ENCODE data around the gene CLSTN2.

CLSTN2 gene

DNA sequence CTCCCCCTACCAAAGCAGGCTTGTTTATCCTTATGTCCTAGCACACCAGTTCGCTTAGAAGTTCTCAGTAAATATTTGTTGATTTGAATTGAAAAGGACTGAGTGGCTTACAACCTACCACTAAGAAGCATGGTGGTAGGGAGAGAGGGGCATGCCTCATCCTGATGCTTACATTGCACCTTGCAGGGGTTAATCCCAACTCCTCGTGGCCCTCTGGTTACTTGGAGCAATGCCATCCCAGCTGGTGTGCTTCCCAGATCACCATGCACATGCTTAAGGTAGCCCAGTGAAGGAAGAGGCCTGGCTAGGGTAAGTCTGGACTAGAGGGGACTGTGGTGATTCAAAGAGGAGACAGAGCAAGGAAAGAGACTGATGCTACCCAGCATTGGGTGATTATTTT is 253.3 kb downstream of the CLSTN2 start:
- Histone ChIP-seq H3K9me3 (replicated peaks in 1 of 11) (peaks cover 0 to 4% (median 0%) of the 10 kb centered on the region in 11 experiments; a peak in 3 of 22 replicates), H3K4me2 (no peak overlapping the region), H3K4me1 (no peaks in the 10 kb centered on the region), H3K4me3 (no peak overlapping the region), H3K27ac (no peak overlapping the region), H4K20me1 (no peaks in the 10 kb centered on the region; a peak in 1 of 22 replicates), H3K9ac (no peak overlapping the region), H3K36me3 (no peaks in the 10 kb centered on the region), H3K27me3 (no peaks in the 10 kb centered on the region)
- TF ChIP-seq Cebpa-rat (IDR thresholded peaks at IDR 0.05) = no peak

- no peak overlapping the region for H3K27ac ChIP-seq
- H3K9ac ChIP-seq = no peak overlapping the region
- H3K27me3 ChIP-seq = no peaks in the 10 kb centered on the region
- no peaks in the 10 kb centered on the region for H3K36me3 ChIP-seq
- H3K9me3 ChIP-seq (replicated peaks in 1 of 11) = peaks cover 0 to 14% (median 0%) of the 10 kb centered on the region in 11 experiments; a peak in 3 of 22 replicates
- no peaks in the 10 kb centered on the region; a peak in 1 of 22 replicates for H4K20me1 ChIP-seq
- no peaks in the 10 kb centered on the region for H3K4me1 ChIP-seq
- H3K4me3 ChIP-seq = no peak overlapping the region
- TF ChIP-seq Cebpa-rat (IDR thresholded peaks at IDR 0.05) = no peak
- no peak overlapping the region for H3K4me2 ChIP-seq
Observed at GRCh38 chr3:140189267-140189666, 254.3 kb downstream of the CLSTN2 start.

DNA sequence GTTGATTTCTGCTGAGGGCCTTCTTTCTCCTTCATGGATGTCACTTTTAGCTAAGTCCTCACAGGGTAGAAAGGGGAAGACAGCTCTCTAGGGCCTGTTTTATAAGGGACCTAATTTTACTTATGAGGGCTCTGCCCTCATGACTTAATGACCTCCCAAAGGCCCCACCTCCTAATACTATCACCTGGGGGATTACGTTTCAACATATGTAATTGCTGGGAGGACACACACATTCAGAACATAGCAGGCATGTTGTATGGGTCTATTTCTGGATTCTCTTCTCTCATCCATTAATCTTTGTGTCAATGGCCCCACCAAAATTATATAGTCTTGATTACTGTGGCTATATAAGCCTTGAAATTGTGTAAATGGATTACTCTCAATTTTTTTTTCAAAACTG is 255.0 kb downstream of the CLSTN2 start:
- Histone ChIP-seq H3K9me3 (replicated peaks in 1 of 11) (peaks cover 0 to 14% (median 0%) of the 10 kb centered on the region in 11 experiments; a peak in 3 of 22 replicates), H3K27me3 (no peaks in the 10 kb centered on the region), H3K9ac (no peak overlapping the region), H3K27ac (no peak overlapping the region), H4K20me1 (no peaks in the 10 kb centered on the region; a peak in 1 of 22 replicates), H3K36me3 (no peaks in the 10 kb centered on the region), H3K4me3 (no peak overlapping the region), H3K4me1 (no peaks in the 10 kb centered on the region), H3K4me2 (no peak overlapping the region)
- TF ChIP-seq Cebpa-rat (IDR thresholded peaks at IDR 0.05) = no peak

GRCh38 chr3:140196970-140197369 is 262.0 kb downstream of the CLSTN2 start:
- Histone ChIP-seq H3K9ac (no peak overlapping the region), H3K9me3 (replicated peaks in 1 of 11) (peaks cover 0 to 14% (median 0%) of the 10 kb centered on the region in 11 experiments; a peak in 3 of 22 replicates), H3K4me2 (no peak overlapping the region), H3K4me1 (no peaks in the 10 kb centered on the region), H3K27ac (no peak overlapping the region), H3K36me3 (no peaks in the 10 kb centered on the region), H4K20me1 (no peaks in the 10 kb centered on the region), H3K27me3 (no peaks in the 10 kb centered on the region), H3K4me3 (no peak overlapping the region)
- no peak for TF ChIP-seq Cebpa-rat (IDR thresholded peaks at IDR 0.05)

DNA sequence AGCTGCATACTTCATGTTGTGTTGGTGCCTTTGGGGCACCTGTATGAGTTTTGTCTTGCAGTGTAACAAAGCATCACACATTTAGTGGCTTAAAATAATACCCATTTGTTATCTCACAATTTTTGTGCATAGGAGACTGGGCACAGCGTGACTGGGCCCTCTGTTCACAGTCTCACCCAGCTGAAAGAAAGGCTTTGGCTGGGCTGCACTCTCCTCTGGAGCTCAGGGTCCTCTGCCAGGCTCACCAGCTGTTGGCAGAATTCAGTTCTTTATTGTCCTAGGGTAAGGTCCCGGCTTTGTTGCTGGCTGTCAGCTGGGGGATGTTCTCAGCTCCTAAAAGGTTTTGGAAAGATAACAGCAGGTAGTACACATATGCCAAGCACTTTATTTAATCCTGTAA is 263.3 kb downstream of the CLSTN2 start:
- TF ChIP-seq Cebpa-rat (IDR thresholded peaks at IDR 0.05) = no peak
- H3K4me1 ChIP-seq = no peaks in the 10 kb centered on the region
- no peaks in the 10 kb centered on the region for H3K36me3 ChIP-seq
- H3K9ac ChIP-seq = no peak overlapping the region
- H3K4me3 ChIP-seq = no peak overlapping the region
- H3K27ac ChIP-seq = no peak overlapping the region
- H3K9me3 ChIP-seq (replicated peaks in 1 of 11) = peaks cover 0 to 10% (median 0%) of the 10 kb centered on the region in 11 experiments; a peak in 3 of 22 replicates
- no peaks in the 10 kb centered on the region for H3K27me3 ChIP-seq
- no peak overlapping the region for H3K4me2 ChIP-seq
- H4K20me1 ChIP-seq = no peaks in the 10 kb centered on the region

- no peak overlapping the region for H3K9ac ChIP-seq
Observed at GRCh38 chr3:140199008-140199407, 264.0 kb downstream of the CLSTN2 start.

GRCh38 chr3:140199743-140200142 is 264.8 kb downstream of the CLSTN2 start:
- TF ChIP-seq Cebpa-rat (IDR thresholded peaks at IDR 0.05) = no peak
- no peak overlapping the region for H3K4me3 ChIP-seq
- H3K36me3 ChIP-seq = no peaks in the 10 kb centered on the region
- H3K27ac ChIP-seq = no peak overlapping the region
- no peaks in the 10 kb centered on the region for H3K27me3 ChIP-seq
- no peak overlapping the region for H3K4me2 ChIP-seq
- no peaks in the 10 kb centered on the region for H3K4me1 ChIP-seq
- H3K9ac ChIP-seq = no peak overlapping the region
- no peaks in the 10 kb centered on the region for H4K20me1 ChIP-seq
- H3K9me3 ChIP-seq (replicated peaks in 1 of 11) = no peaks in the 10 kb centered on the region

More at GRCh38 chr3:140199008-140199407, 264.0 kb downstream of the CLSTN2 start:
- H3K27me3 ChIP-seq = no peaks in the 10 kb centered on the region
- H3K27ac ChIP-seq = no peak overlapping the region
- no peaks in the 10 kb centered on the region for H4K20me1 ChIP-seq
- no peak for TF ChIP-seq Cebpa-rat (IDR thresholded peaks at IDR 0.05)
- H3K9me3 ChIP-seq (replicated peaks in 1 of 11) = peaks cover 0 to 3% (median 0%) of the 10 kb centered on the region in 11 experiments; a peak in 2 of 22 replicates
- H3K4me1 ChIP-seq = no peaks in the 10 kb centered on the region
- H3K4me3 ChIP-seq = no peak overlapping the region
- H3K36me3 ChIP-seq = no peaks in the 10 kb centered on the region
- no peak overlapping the region for H3K4me2 ChIP-seq

GRCh38 chr3:140203510-140203909 is 268.5 kb downstream of the CLSTN2 start:
- Histone ChIP-seq H4K20me1 (no peaks in the 10 kb centered on the region), H3K9ac (no peak overlapping the region), H3K4me2 (no peak overlapping the region), H3K27ac (no peak overlapping the region), H3K4me1 (no peaks in the 10 kb centered on the region), H3K4me3 (no peak overlapping the region), H3K9me3 (replicated peaks in 1 of 11) (no peaks in the 10 kb centered on the region), H3K27me3 (no peaks in the 10 kb centered on the region), H3K36me3 (no peaks in the 10 kb centered on the region)
- no peak for TF ChIP-seq Cebpa-rat (IDR thresholded peaks at IDR 0.05)

GRCh38 chr3:140204271-140204984 is 269.4 kb downstream of the CLSTN2 start:
- no peaks in the 10 kb centered on the region for H3K4me1 ChIP-seq
- H3K27me3 ChIP-seq = no peaks in the 10 kb centered on the region
- no peak overlapping the region for H3K27ac ChIP-seq
- no peaks in the 10 kb centered on the region for H4K20me1 ChIP-seq
- no peak overlapping the region for H3K4me3 ChIP-seq
- H3K9me3 ChIP-seq (replicated peaks in 1 of 11) = no peaks in the 10 kb centered on the region
- H3K9ac ChIP-seq = no peak overlapping the region
- no peak overlapping the region for H3K4me2 ChIP-seq
- no peak for TF ChIP-seq Cebpa-rat (IDR thresholded peaks at IDR 0.05)
- H3K36me3 ChIP-seq = no peaks in the 10 kb centered on the region

DNA sequence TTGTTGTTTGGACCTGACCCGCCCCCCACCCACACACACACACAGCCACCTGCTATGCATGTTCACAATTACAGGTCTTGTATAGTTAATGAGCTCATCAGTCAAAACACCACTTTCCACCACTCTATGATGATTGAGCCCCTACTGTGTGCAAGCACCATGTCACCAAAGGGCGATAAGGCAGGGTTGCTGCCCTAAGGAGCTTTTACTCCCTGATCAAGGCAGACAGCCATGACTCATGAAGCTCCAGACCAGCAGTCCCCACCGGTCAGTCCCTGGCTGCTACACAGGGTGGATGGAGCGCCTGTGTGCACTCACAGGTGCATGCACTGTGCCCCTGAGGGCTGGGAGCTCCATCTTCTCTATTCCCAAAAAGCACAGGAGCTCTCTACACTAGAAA is 270.6 kb downstream of the CLSTN2 start:
- H3K9me3 ChIP-seq (replicated peaks in 1 of 11) = no peaks in the 10 kb centered on the region
- no peak for TF ChIP-seq Cebpa-rat (IDR thresholded peaks at IDR 0.05)
- H3K4me1 ChIP-seq = no peaks in the 10 kb centered on the region
- no peak overlapping the region for H3K4me3 ChIP-seq
- H3K27me3 ChIP-seq = no peaks in the 10 kb centered on the region
- H4K20me1 ChIP-seq = no peaks in the 10 kb centered on the region
- H3K9ac ChIP-seq = no peak overlapping the region
- H3K36me3 ChIP-seq = no peaks in the 10 kb centered on the region
- no peak overlapping the region for H3K27ac ChIP-seq
- H3K4me2 ChIP-seq = no peak overlapping the region
